Mesothelial cell of epicardium (in vitro differentiated cells): ENCODE results near the gene ANKRD31. TPM values are rescaled to one million over a fixed set of nuclear protein-coding genes. Genes with fewer than 3 reads are reported as not detected.
A peak's percentile ranks its signal among the peaks of the same experiment; 100 is the strongest.
"Not testable (repeated sequence)": the region's sequence is repeated elsewhere in the genome, so short reads cannot be mapped to it uniquely, and the experiment has no call there.

Experiments used
- DNase-seq, 2 experiments: peaks; one replicate each; pipeline ENCODE4 v3.0.0; 2021; ENCODE audit warnings: low spot score in 2 of 2; ENCODE audit not compliant: unreplicated experiment in 2 of 2
- H3K27ac Mint-ChIP-seq: 2 replicates; pipeline ENCODE4 v1.8.0; 2021; ENCODE audit warnings: mixed read lengths
- H3K27me3 Mint-ChIP-seq: 2 replicates; pipeline ENCODE4 v1.8.0; 2021; ENCODE audit warnings: low read depth, mixed read lengths
- H3K36me3 Mint-ChIP-seq: 2 replicates; pipeline ENCODE4 v1.8.0; 2021; ENCODE audit warnings: mixed read lengths
- H3K4me1 Mint-ChIP-seq: 2 replicates; pipeline ENCODE4 v1.8.0; 2021; ENCODE audit warnings: mixed read lengths
- H3K4me3 Mint-ChIP-seq: 2 replicates; pipeline ENCODE4 v1.8.0; 2021; ENCODE audit warnings: mild to moderate bottlenecking, moderate library complexity, mixed read lengths
- H3K9me3 Mint-ChIP-seq: 2 replicates; pipeline ENCODE4 v1.8.0; 2021; ENCODE audit warnings: mixed read lengths
- total RNA-seq: library from RNA; stranded (reverse); gene quantifications from 3 replicates; pipeline ENCODE4 v1.2.1, GENCODE V29; 2021
- TF ChIP-seq, protein P1 (sequence below): fragments of 200-600 bp; sonication (generic); IDR thresholded peaks from one replicate; pipeline ENCODE4 v1.5.0; 2021; ENCODE audit warnings: antibody characterized with exemption; ENCODE audit not compliant: unreplicated experiment

Gene ANKRD31
- total RNA-seq, 1 donor from 2014 or later, result 1.1 TPM

DNA sequence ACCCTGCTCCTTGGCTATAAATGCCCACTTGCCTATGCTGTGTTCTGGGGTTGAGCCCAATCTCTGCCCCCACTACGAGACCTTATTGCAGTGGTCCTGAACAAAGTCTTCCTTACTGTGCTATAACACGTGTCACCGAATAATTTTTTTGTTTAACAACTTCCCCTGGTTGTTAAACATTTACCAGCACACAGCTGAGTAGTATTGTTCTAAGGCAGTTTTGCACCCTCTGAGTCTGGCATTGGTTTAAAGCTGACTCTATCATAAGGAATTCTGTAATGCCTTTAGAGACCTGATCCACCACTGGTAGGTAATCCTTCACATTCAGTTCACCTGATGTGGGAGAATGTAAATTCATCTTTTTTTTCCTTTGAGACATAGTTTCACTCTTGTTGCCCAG is 25.6 kb upstream of the ANKRD31 start:
- no peak overlapping the region for H3K27ac Mint-ChIP-seq
- H3K4me1 Mint-ChIP-seq, result peaks cover 3% of the 10 kb centered on the region
- TF ChIP-seq, protein P1, sequence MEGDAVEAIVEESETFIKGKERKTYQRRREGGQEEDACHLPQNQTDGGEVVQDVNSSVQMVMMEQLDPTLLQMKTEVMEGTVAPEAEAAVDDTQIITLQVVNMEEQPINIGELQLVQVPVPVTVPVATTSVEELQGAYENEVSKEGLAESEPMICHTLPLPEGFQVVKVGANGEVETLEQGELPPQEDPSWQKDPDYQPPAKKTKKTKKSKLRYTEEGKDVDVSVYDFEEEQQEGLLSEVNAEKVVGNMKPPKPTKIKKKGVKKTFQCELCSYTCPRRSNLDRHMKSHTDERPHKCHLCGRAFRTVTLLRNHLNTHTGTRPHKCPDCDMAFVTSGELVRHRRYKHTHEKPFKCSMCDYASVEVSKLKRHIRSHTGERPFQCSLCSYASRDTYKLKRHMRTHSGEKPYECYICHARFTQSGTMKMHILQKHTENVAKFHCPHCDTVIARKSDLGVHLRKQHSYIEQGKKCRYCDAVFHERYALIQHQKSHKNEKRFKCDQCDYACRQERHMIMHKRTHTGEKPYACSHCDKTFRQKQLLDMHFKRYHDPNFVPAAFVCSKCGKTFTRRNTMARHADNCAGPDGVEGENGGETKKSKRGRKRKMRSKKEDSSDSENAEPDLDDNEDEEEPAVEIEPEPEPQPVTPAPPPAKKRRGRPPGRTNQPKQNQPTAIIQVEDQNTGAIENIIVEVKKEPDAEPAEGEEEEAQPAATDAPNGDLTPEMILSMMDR, result no peak
- no peak for DNase-seq
- H3K36me3 Mint-ChIP-seq, result no peaks in the 10 kb centered on the region
- H3K27me3 Mint-ChIP-seq, result no peaks in the 10 kb centered on the region
- no peak overlapping the region for H3K4me3 Mint-ChIP-seq
- H3K9me3 Mint-ChIP-seq, result peaks cover 4% of the 10 kb centered on the region

DNA sequence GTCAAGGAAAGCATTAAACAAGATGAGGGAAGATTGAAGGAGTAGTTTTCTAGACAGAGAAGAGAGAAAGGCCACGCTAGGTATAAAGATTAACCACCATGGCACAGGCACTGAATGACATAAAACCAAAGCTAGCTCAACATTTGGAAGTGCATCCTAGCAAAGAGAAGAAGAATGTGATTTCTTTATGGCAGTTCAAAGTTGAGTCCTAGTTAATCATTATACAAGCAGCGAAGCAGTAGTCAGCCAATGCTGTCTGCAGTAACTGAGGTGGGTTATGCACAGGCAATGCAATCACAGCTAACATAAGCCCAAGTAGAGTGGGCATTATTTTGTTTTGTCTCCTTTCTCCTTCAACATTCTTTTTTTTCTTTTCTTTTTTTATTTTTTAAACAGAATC is 24.0 kb upstream of the ANKRD31 start:
- Mint-ChIP-seq H3K4me1 (peaks cover 3% of the 10 kb centered on the region), H3K27me3 (no peaks in the 10 kb centered on the region), H3K36me3 (peaks cover 6% of the 10 kb centered on the region), H3K27ac (no peak overlapping the region), H3K4me3 (no peak overlapping the region), H3K9me3 (peaks cover 20% of the 10 kb centered on the region)
- TF ChIP-seq, protein P1, result no peak
- DNase-seq, result no peak

DNA sequence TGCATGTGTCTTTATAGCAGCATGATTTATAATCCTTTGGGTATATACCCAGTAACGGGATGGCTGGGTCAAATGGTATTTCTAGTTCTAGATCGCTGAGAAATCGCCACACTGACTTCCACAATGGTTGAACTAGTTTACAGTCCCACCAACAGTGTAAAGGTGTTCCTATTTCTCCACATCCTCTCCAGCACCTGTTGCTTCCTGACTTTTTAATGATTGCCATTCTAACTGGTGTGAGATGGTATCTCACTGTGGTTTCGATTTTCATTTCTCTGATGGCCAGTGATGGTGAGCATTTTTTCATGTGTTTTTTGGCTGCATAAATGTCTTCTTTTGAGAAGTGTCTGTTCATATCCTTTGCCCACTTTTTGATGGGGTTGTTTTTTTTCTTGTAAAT is 13.8 kb upstream of the ANKRD31 start:
- not testable (repeated sequence) for H3K27ac Mint-ChIP-seq, H3K27me3 Mint-ChIP-seq, H3K36me3 Mint-ChIP-seq, DNase-seq, H3K4me3 Mint-ChIP-seq, H3K4me1 Mint-ChIP-seq
- peaks cover 18% of the 10 kb centered on the region for H3K9me3 Mint-ChIP-seq

DNA sequence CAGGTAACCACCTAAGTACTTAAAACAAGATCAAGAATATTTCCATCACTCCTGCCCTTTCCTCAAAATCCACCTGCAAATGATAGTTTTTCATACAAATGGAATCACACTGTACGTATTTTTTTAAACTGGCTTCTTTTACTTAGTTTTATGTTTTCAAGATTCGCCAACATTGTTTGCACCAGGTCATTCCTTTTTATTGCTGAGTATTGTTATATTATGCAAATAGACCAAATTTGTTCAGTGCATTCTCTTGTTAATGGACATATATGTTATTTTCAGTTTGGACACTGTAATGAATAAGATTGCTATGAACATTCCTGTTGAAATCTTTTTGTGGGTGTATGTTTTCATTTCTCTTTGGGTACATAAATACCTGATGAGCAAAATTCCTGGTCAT is 8.3 kb upstream of the ANKRD31 start:
- H3K27me3 Mint-ChIP-seq, result no peaks in the 10 kb centered on the region
- no peak overlapping the region for H3K4me3 Mint-ChIP-seq
- no peak overlapping the region for H3K27ac Mint-ChIP-seq
- no peak for DNase-seq
- no peaks in the 10 kb centered on the region for H3K36me3 Mint-ChIP-seq
- peaks cover 20% of the 10 kb centered on the region for H3K4me1 Mint-ChIP-seq
- TF ChIP-seq, protein P1, result no peak
- peaks cover 6% of the 10 kb centered on the region for H3K9me3 Mint-ChIP-seq

DNA sequence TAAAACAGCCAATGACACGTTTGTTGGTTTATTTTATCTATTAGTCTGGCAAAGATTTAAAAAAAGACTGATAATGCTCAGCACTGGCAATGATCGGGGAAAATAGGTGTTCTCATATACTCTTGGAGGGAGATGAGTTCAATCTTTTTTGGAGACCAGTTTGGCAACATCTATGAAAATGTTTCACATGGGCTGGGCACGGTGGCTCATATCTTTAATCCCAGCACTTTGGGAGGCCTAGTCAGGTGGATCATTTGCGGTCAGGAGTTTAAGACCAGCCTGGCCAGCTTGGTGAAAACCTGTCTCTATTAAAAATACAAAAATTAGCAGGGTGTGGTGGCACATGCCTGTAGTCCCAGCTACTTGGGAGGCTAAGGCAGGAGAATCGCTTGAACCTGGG is 6.8 kb upstream of the ANKRD31 start:
- DNase-seq, result no peak
- TF ChIP-seq, protein P1, result no peak
- H3K4me1 Mint-ChIP-seq, result peaks cover 29% of the 10 kb centered on the region
- H3K36me3 Mint-ChIP-seq, result no peaks in the 10 kb centered on the region
- H3K27me3 Mint-ChIP-seq, result no peaks in the 10 kb centered on the region
- H3K9me3 Mint-ChIP-seq, result no peaks in the 10 kb centered on the region
- peak overlapping the region; percentile 60 for H3K27ac Mint-ChIP-seq
- H3K4me3 Mint-ChIP-seq, result no peak overlapping the region

DNA sequence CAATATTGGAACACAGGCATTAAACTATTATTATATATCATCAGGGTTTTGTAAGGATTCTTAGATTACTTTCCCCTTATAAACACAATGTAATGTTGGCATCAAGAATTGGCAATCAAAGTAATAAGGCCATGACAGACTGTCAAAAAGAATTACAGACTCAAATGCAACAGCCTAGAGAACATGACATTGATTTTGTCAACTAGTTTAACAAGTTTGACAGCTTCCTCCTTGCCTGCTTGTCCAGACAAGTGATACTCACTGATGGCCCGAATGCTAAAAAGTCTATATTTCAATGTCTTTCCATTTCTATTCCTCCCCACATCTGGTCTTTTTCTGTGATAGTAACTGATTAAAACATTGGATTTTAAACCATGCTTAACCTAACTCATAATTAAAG is 6.4 kb upstream of the ANKRD31 start:
- H3K4me3 Mint-ChIP-seq, result no peak overlapping the region
- TF ChIP-seq, protein P1, result no peak
- peak overlapping the region; percentile 60 for H3K27ac Mint-ChIP-seq
- H3K36me3 Mint-ChIP-seq, result no peaks in the 10 kb centered on the region
- DNase-seq, result no peak
- no peaks in the 10 kb centered on the region for H3K9me3 Mint-ChIP-seq
- peaks cover 33% of the 10 kb centered on the region for H3K4me1 Mint-ChIP-seq
- no peaks in the 10 kb centered on the region for H3K27me3 Mint-ChIP-seq
